IMR-90 (cell line): ENCODE results near the gene TMA16. TPM values are rescaled to one million over a fixed set of nuclear protein-coding genes. Genes with fewer than 3 reads are reported as not detected.

Source experiments
- ATAC-seq: fragments of 200-7000 bp; cut with Tn5 transposase; 2 replicates; pipeline ENCODE4 v1.9.1; 2020; ENCODE audit warnings: low read depth, mild to moderate bottlenecking, moderate library complexity
- BruUV-seq: library from RNA; stranded (reverse); fragments of 400-500 nt; replicated peaks from 2 replicates; lab custom pipeline; 2021; lab: Mats Ljungman, UMichigan
- CTCF ChIA-PET: fragments of 300-600 bp; formaldehyde crosslinking; extraction: SDS; loops from one replicate; lab custom pipeline; 2021; ENCODE audit warnings: antibody characterized with exemption; lab: Yijun Ruan, JAX
- POLR2A ChIA-PET: fragments of 300-600 bp; sonication (Branson Sonifier 250); formaldehyde crosslinking; loops from one replicate; lab custom pipeline; 2022; ENCODE audit warnings: antibody characterized with exemption; ENCODE audit not compliant: unreplicated experiment; lab: Charles Lee
- DNase-seq: peaks from one replicate; pipeline ENCODE4 v3.0.0; 2013
- H2AFZ ChIP-seq: replicated peaks from 2 replicates; pipeline ENCODE3; 2013; ENCODE audit warnings: low read length, mild to moderate bottlenecking; ENCODE audit not compliant: poor library complexity
- H2AK5ac ChIP-seq: 2 replicates; pipeline ENCODE4 v1.6.1; 2013; ENCODE audit warnings: low read depth, low read length, inconsistent platforms
- H2AK9ac ChIP-seq: replicated peaks from 2 replicates; pipeline ENCODE3; 2013; ENCODE audit warnings: mild to moderate bottlenecking, low read depth, low read length, moderate library complexity; ENCODE audit not compliant: poor library complexity
- H2BK120ac ChIP-seq: 2 replicates; pipeline ENCODE4 v1.6.1; 2013; ENCODE audit warnings: low read depth, low read length, inconsistent platforms
- H2BK15ac ChIP-seq: 3 replicates; pipeline ENCODE4 v1.6.1; 2013; ENCODE audit warnings: low read depth, low read length, inconsistent platforms
- H2BK20ac ChIP-seq: 2 replicates; pipeline ENCODE4 v1.6.1; 2013; ENCODE audit warnings: low read depth, mild to moderate bottlenecking, inconsistent platforms, low read length, moderate library complexity
- H2BK5ac ChIP-seq: 2 replicates; pipeline ENCODE4 v1.6.1; 2013; ENCODE audit warnings: mild to moderate bottlenecking, low read depth, low read length, inconsistent platforms; ENCODE audit not compliant: poor library complexity, severe bottlenecking
- H3K14ac ChIP-seq: replicated peaks from 2 replicates; pipeline ENCODE4 v1.6.1; 2013; ENCODE audit warnings: low read depth, low read length, inconsistent platforms
- H3K18ac ChIP-seq: 2 replicates; pipeline ENCODE4 v1.6.1; 2013; ENCODE audit warnings: low read depth, low read length, control low read depth
- H3K23ac ChIP-seq: 2 replicates; pipeline ENCODE4 v1.6.1; 2013; ENCODE audit warnings: low read depth, low read length, inconsistent platforms
- H3K27ac ChIP-seq: 2 replicates; pipeline ENCODE4 v1.5.1; 2013; ENCODE audit warnings: mild to moderate bottlenecking, control low read depth, low read length; ENCODE audit not compliant: insufficient read depth
- H3K27me3 ChIP-seq: 2 replicates; pipeline ENCODE4 v1.6.1; 2013; ENCODE audit warnings: low read length; ENCODE audit not compliant: control insufficient read depth, insufficient read depth
- H3K36me3 ChIP-seq: 2 replicates; pipeline ENCODE4 v1.6.1; 2013; ENCODE audit warnings: low read length, mixed read lengths; ENCODE audit not compliant: control insufficient read depth, insufficient read depth
- H3K4ac ChIP-seq: 2 replicates; pipeline ENCODE4 v1.6.1; 2013; ENCODE audit warnings: low read depth, low read length, inconsistent platforms
- H3K4me1 ChIP-seq: 2 replicates; pipeline ENCODE4 v1.6.1; 2013; ENCODE audit warnings: low read length, mixed read lengths; ENCODE audit not compliant: control insufficient read depth, insufficient read depth
- H3K4me2 ChIP-seq: 2 replicates; pipeline ENCODE4 v1.6.1; 2013; ENCODE audit warnings: low read depth, mild to moderate bottlenecking, control low read depth, low read length, moderate library complexity
- H3K4me3 ChIP-seq: 2 replicates; pipeline ENCODE4 v1.5.1; 2013; ENCODE audit warnings: low read depth, mild to moderate bottlenecking, control low read depth, low read length, moderate library complexity; ENCODE audit not compliant: insufficient read depth
- H3K56ac ChIP-seq: 2 replicates; pipeline ENCODE4 v1.6.1; 2013; ENCODE audit warnings: low read length, inconsistent platforms; ENCODE audit not compliant: insufficient read depth; ENCODE audit errors: extremely low read depth
- H3K79me1 ChIP-seq, 2 experiments: 2 replicates each; pipeline ENCODE4 v1.6.1; 2013; ENCODE audit warnings: low read length in 2 of 2, inconsistent platforms in 1 of 2, low read depth in 1 of 2
- H3K9ac ChIP-seq: 2 replicates; pipeline ENCODE4 v1.6.1; 2013; ENCODE audit warnings: low read depth, low read length, control low read depth
- H3K9me1 ChIP-seq: 2 replicates; pipeline ENCODE4 v1.6.1; 2013; ENCODE audit warnings: low read length, inconsistent platforms; ENCODE audit not compliant: insufficient read depth
- H3K9me3 ChIP-seq: 2 replicates; pipeline ENCODE4 v1.6.1; 2013; ENCODE audit warnings: low read length; ENCODE audit not compliant: control insufficient read depth, insufficient read depth
- H4K20me1 ChIP-seq: 2 replicates; pipeline ENCODE4 v1.6.1; 2013; ENCODE audit warnings: low read length, inconsistent platforms; ENCODE audit not compliant: insufficient read depth
- H4K5ac ChIP-seq: 2 replicates; pipeline ENCODE4 v1.6.1; 2013; ENCODE audit warnings: mild to moderate bottlenecking, low read depth, low read length, control low read depth
- H4K8ac ChIP-seq, 2 experiments: 2 replicates each; pipeline ENCODE4 v1.6.1; 2013; ENCODE audit warnings: low read depth in 2 of 2, low read length in 2 of 2, control low read depth in 1 of 2, inconsistent platforms in 1 of 2
- H4K91ac ChIP-seq: 2 replicates; pipeline ENCODE4 v1.6.1; 2013; ENCODE audit warnings: low read depth, low read length, inconsistent platforms; ENCODE audit not compliant: insufficient read depth
- FOS ChIP-seq: fragments of 150-350 bp; IDR thresholded peaks from 2 replicates; pipeline ENCODE4 v1.6.1; 2016; ENCODE audit warnings: low read depth, low read length
- MAZ ChIP-seq: IDR thresholded peaks from 2 replicates; pipeline ENCODE4 v1.6.1; 2012; ENCODE audit warnings: low read depth, mild to moderate bottlenecking, low read length, improper control_type of control experiment, moderate library complexity, borderline replicate concordance
- POLR2A ChIP-seq: IDR thresholded peaks from 2 replicates; pipeline ENCODE4 v1.6.1; 2012; ENCODE audit warnings: mild to moderate bottlenecking, low read depth, low read length
- RAD21 ChIP-seq: IDR thresholded peaks from 2 replicates; pipeline ENCODE4 v1.6.1; 2012; ENCODE audit warnings: low read length, improper control_type of control experiment
- SMC3 ChIP-seq: fragments of 150-350 bp; IDR thresholded peaks from 2 replicates; pipeline ENCODE4 v1.6.1; 2016; ENCODE audit warnings: low read depth, mild to moderate bottlenecking, antibody characterized with exemption, low read length, moderate library complexity
- WGBS, 2 experiments: methylation state at CpG; one replicate each; pipeline versions ENCODE4 v1.1.5 to v1.1.7; 2013; ENCODE audit warnings: missing lambda C conversion rate in 2 of 2; ENCODE audit not compliant: insufficient read length in 1 of 2; ENCODE audit errors: extremely low coverage in 2 of 2; 5-methylcytosine and 5-hydroxymethylcytosine counted together
- dilution Hi-C: fragments of 300-500 bp; cut with HindIII; formaldehyde crosslinking; loops from one replicate; pipeline ENCODE4 v1.14.3; 2018; ENCODE audit warnings: low sequenced_read_pairs; ENCODE audit not compliant: unreplicated experiment
- in situ Hi-C: fragments of 300-500 bp; cut with MboI; formaldehyde crosslinking; loops from 3 replicates; pipeline ENCODE4 v1.14.3; 2019; ENCODE audit warnings: low sequenced_read_pairs, inconsistent platforms, mixed read lengths
- intact Hi-C: fragments of 100-400 bp; cut with micrococcal nuclease; formaldehyde crosslinking; loops from 2 replicates; pipeline ENCODE4 v1.10.0; 2022
- polyA plus RNA-seq, 3 experiments: library from polyadenylated mRNA; depleted of rRNA; stranded (reverse); fragments of >200 nt; gene quantifications; 2 replicates each; pipeline ENCODE4 v1.2.3, GENCODE V29; 2012; ENCODE audit warnings: low replicate concordance in 1 of 3
- total RNA-seq: library from RNA; depleted of rRNA; stranded (reverse); fragments of >200 nt; gene quantifications from 2 replicates; pipeline ENCODE4 v1.2.3, GENCODE V29; 2012
- TF ChIP-seq, protein P1 (sequence below): fragments of 150-350 bp; IDR thresholded peaks from 2 replicates; pipeline ENCODE4 v1.6.1; 2017; ENCODE audit warnings: mild to moderate bottlenecking, antibody characterized with exemption, low read length, low read depth

The TMA16 gene
- total and polyA plus RNA-seq, 2 of the 4 experiments (the other 2 are of a cell fraction), result 9.3 to 19.8 TPM

DNA sequence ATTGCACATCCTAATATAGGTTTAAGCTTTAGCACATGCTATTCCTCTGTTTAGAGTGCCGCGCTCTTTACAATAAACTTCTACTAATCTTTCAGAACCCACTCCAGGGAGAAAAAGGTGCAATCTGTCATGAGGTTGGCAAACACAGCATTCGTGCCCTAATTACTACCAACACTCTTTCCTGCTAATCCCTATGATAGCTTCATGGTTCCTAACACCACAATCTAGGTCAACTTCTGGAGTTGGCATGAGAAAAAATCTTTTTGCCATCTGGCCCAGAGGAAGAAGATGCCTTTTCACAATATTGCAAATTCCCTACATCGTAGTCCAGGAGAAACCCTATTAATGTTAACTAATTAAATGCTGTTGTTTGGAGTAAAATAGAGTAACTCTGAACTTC lies 39.6 kb downstream of the TMA16 start:
- no peak overlapping the region for H2BK120ac ChIP-seq
- CTCF ChIA-PET, result no interaction called here
- no peaks in the 10 kb centered on the region for H3K79me1 ChIP-seq
- no peak overlapping the region for H3K23ac ChIP-seq
- no peak overlapping the region for H3K56ac ChIP-seq
- H3K18ac ChIP-seq, result no peak overlapping the region
- no peak overlapping the region for H3K9ac ChIP-seq
- TF ChIP-seq MAZ, result no peak
- no peak for TF ChIP-seq SMC3
- TF ChIP-seq POLR2A, result no peak
- TF ChIP-seq RAD21, result no peak
- TF ChIP-seq FOS, result no peak
- TF ChIP-seq, protein P1, sequence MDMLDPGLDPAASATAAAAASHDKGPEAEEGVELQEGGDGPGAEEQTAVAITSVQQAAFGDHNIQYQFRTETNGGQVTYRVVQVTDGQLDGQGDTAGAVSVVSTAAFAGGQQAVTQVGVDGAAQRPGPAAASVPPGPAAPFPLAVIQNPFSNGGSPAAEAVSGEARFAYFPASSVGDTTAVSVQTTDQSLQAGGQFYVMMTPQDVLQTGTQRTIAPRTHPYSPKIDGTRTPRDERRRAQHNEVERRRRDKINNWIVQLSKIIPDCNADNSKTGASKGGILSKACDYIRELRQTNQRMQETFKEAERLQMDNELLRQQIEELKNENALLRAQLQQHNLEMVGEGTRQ, result no peak
- no peak overlapping the region for H4K5ac ChIP-seq
- H3K4me1 ChIP-seq, result no peaks in the 10 kb centered on the region; the same call in 1 of the 2 replicates
- H3K27ac ChIP-seq, result no peak overlapping the region
- no peak overlapping the region for H4K91ac ChIP-seq
- H3K9me3 ChIP-seq, result no peaks in the 10 kb centered on the region
- 100% methylated on average over 2 of the region's 4 CpGs; no CpG with 5 or more reads in 1 of the 2 experiments for WGBS, 2 experiments
- DNase-seq (no peak), ATAC-seq (no peak)
- BruUV-seq, result no TSS peak
- POLR2A ChIA-PET, result no interaction called here
- H2BK5ac ChIP-seq, result no peak overlapping the region
- H3K4ac ChIP-seq, result no peak overlapping the region
- dilution Hi-C loops, result no loop called here
- H2AK5ac ChIP-seq, result no peak overlapping the region
- H3K27me3 ChIP-seq, result no peaks in the 10 kb centered on the region
- H4K8ac ChIP-seq, result no peak overlapping the region
- H4K20me1 ChIP-seq, result no peaks in the 10 kb centered on the region
- in situ Hi-C loops, result loop anchor here (5.0 to 25.0 kb wide), 2 partner anchors 37 to 422 kb away; no protein-coding TSS in a partner anchor
- intact Hi-C loops, result no loop called here
- no peaks in the 10 kb centered on the region for H3K9me1 ChIP-seq
- no peak overlapping the region for H3K14ac ChIP-seq
- H3K4me2 ChIP-seq, result no peak overlapping the region
- no peak overlapping the region for H2BK20ac ChIP-seq
- H3K4me3 ChIP-seq, result no peak overlapping the region
- no peak overlapping the region for H2AK9ac ChIP-seq
- no peak overlapping the region for H2BK15ac ChIP-seq
- H3K36me3 ChIP-seq, result 0 out of 2 replicates have a peak, but pooled peaks cover 2% of the 10 kb centered on the region
- H2AFZ ChIP-seq, result no peak overlapping the region
